ENCODE data around the gene KIAA1958. TPM values are rescaled to one million over a fixed set of nuclear protein-coding genes. Genes with fewer than 3 reads are reported as not detected.

KIAA1958 gene
- total RNA-seq, 2 experiments from 2014 or later: 5.6 to 6.8 TPM

GRCh38 chr9:112447283-112447761 is 39.3 kb upstream of the KIAA1958 start:
- Mint-ChIP-seq H3K27me3 (no peaks in the 10 kb centered on the region), H3K36me3 (ENCODE audit: low read depth) (peaks cover 32% of the 10 kb centered on the region), H3K4me3 (no peak overlapping the region), H3K9me3 (no peaks in the 10 kb centered on the region), H3K27ac (no peak overlapping the region), H3K4me1 (ENCODE audit: low read depth) (no peaks in the 10 kb centered on the region)
- DNase-seq: no peak
- no peak overlapping the region for H3K4me3 ChIP-seq (ENCODE audit: low read length)
- H3K4me1 ChIP-seq (ENCODE audit: insufficient read depth, low read length): peaks cover 3% of the 10 kb centered on the region
- TF ChIP-seq CTCF (IDR thresholded peaks at IDR 0.05): no peak
- ATAC-seq (ENCODE audit: poor library complexity): no peak
- H3K9me3 ChIP-seq (ENCODE audit: control insufficient read depth in 1 of 2, insufficient read depth in 1 of 2, low read length in 2 of 2): no peaks in the 10 kb centered on the region
- ChIA-PET CTCF (no interaction called here), POLR2A (no interaction called here)
- H3K27ac ChIP-seq (ENCODE audit: low read depth in 1 of 2, low read length in 2 of 2): no peak overlapping the region
- H3K36me3 ChIP-seq (ENCODE audit: insufficient read depth, low read length): no peaks in the 10 kb centered on the region
- no peaks in the 10 kb centered on the region for H3K27me3 ChIP-seq (ENCODE audit: control insufficient read depth in 1 of 2, insufficient read depth in 2 of 2, low read length in 2 of 2)
- intact Hi-C loops (cut with DNase I, micrococcal nuclease): no loop called here

GRCh38 chr9:112462855-112463254 is 23.8 kb upstream of the KIAA1958 start:
- ChIA-PET POLR2A (no interaction called here), CTCF (no interaction called here)
- Histone ChIP-seq H3K4me3 (ENCODE audit: low read length) (no peak overlapping the region), H3K4me1 (ENCODE audit: insufficient read depth, low read length) (no peaks in the 10 kb centered on the region), H3K27me3 (ENCODE audit: control insufficient read depth in 1 of 2, insufficient read depth in 2 of 2, low read length in 2 of 2) (no peaks in the 10 kb centered on the region), H3K27ac (ENCODE audit: low read depth in 1 of 2, low read length in 2 of 2) (no peak overlapping the region), H3K9me3 (ENCODE audit: control insufficient read depth in 1 of 2, insufficient read depth in 1 of 2, low read length in 2 of 2) (no peaks in the 10 kb centered on the region), H3K36me3 (ENCODE audit: insufficient read depth, low read length) (peaks cover 6% of the 10 kb centered on the region)
- Mint-ChIP-seq H3K27ac (no peak overlapping the region), H3K9me3 (peaks cover 2% of the 10 kb centered on the region), H3K27me3 (no peaks in the 10 kb centered on the region), H3K36me3 (ENCODE audit: low read depth) (peaks cover 57% of the 10 kb centered on the region), H3K4me3 (no peak overlapping the region), H3K4me1 (ENCODE audit: low read depth) (no peaks in the 10 kb centered on the region)
- DNase-seq (no peak), ATAC-seq (ENCODE audit: poor library complexity) (no peak)
- no peak for TF ChIP-seq CTCF (IDR thresholded peaks at IDR 0.05)
- intact Hi-C loops (cut with DNase I, micrococcal nuclease): no loop called here

- Mint-ChIP-seq H3K4me1 (ENCODE audit: low read depth) (no peaks in the 10 kb centered on the region), H3K9me3 (peaks cover 2% of the 10 kb centered on the region), H3K27ac (no peak overlapping the region), H3K36me3 (ENCODE audit: low read depth) (peaks cover 54% of the 10 kb centered on the region), H3K27me3 (no peaks in the 10 kb centered on the region), H3K4me3 (no peak overlapping the region)
- TF ChIP-seq CTCF (IDR thresholded peaks at IDR 0.05): no peak
- Histone ChIP-seq H3K4me1 (ENCODE audit: insufficient read depth, low read length) (no peaks in the 10 kb centered on the region), H3K9me3 (ENCODE audit: control insufficient read depth in 1 of 2, insufficient read depth in 1 of 2, low read length in 2 of 2) (no peaks in the 10 kb centered on the region), H3K27ac (ENCODE audit: low read depth in 1 of 2, low read length in 2 of 2) (no peak overlapping the region), H3K4me3 (ENCODE audit: low read length) (no peak overlapping the region), H3K36me3 (ENCODE audit: insufficient read depth, low read length) (no peaks in the 10 kb centered on the region), H3K27me3 (ENCODE audit: control insufficient read depth in 1 of 2, insufficient read depth in 2 of 2, low read length in 2 of 2) (no peaks in the 10 kb centered on the region)
- POLR2A ChIA-PET: no interaction called here
- CTCF ChIA-PET: no interaction called here
- DNase-seq (no peak), ATAC-seq (ENCODE audit: poor library complexity) (no peak)
- intact Hi-C loops (cut with DNase I, micrococcal nuclease): no loop called here
Measured at GRCh38 chr9:112465352-112465751, 21.3 kb upstream of the KIAA1958 start.

Data from CD4-positive, alpha-beta T cell (primary cell).